CD4-positive, alpha-beta T cell treated with Interleukin-6 for 4 hours (primary cell): ENCODE results near the gene CEMIP.
A peak's percentile ranks its signal among the peaks of the same experiment; 100 is the strongest.

Experiments used
- DNase-seq: peaks from one replicate; pipeline ENCODE4 v3.0.0-alpha.2; 2020; ENCODE audit warnings: mixed read lengths

The CEMIP gene, protein sequence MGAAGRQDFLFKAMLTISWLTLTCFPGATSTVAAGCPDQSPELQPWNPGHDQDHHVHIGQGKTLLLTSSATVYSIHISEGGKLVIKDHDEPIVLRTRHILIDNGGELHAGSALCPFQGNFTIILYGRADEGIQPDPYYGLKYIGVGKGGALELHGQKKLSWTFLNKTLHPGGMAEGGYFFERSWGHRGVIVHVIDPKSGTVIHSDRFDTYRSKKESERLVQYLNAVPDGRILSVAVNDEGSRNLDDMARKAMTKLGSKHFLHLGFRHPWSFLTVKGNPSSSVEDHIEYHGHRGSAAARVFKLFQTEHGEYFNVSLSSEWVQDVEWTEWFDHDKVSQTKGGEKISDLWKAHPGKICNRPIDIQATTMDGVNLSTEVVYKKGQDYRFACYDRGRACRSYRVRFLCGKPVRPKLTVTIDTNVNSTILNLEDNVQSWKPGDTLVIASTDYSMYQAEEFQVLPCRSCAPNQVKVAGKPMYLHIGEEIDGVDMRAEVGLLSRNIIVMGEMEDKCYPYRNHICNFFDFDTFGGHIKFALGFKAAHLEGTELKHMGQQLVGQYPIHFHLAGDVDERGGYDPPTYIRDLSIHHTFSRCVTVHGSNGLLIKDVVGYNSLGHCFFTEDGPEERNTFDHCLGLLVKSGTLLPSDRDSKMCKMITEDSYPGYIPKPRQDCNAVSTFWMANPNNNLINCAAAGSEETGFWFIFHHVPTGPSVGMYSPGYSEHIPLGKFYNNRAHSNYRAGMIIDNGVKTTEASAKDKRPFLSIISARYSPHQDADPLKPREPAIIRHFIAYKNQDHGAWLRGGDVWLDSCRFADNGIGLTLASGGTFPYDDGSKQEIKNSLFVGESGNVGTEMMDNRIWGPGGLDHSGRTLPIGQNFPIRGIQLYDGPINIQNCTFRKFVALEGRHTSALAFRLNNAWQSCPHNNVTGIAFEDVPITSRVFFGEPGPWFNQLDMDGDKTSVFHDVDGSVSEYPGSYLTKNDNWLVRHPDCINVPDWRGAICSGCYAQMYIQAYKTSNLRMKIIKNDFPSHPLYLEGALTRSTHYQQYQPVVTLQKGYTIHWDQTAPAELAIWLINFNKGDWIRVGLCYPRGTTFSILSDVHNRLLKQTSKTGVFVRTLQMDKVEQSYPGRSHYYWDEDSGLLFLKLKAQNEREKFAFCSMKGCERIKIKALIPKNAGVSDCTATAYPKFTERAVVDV (N-terminal part only)

DNA sequence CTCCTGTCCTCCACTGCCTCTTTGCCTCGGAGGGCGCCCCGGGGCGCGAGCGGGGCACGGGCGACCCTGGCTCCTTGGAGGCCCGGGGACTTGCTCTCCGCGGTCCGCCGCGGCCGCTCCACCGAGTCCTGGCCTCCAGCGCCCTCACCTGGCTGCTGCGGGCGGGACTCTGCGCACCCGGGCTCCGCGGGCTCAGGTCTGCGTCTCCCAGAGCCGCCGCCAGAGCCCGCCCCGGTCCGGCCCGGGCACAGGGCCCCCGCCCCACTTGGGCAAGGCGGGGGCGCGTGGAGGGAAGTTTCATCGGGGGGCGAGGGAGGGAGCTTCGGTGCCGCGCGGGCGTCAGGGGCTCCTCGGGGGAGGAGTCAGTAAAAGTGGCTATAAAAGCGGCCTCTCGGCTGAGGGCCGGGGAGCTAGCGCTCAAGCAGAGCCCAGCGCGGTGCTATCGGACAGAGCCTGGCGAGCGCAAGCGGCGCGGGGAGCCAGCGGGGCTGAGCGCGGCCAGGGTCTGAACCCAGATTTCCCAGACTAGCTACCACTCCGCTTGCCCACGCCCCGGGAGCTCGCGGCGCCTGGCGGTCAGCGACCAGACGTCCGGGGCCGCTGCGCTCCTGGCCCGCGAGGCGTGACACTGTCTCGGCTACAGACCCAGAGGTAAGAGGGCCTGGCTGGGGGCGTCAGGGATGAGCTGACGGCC is at the start of gene CEMIP:
TSS of gene CEMIP (plus strand) at position 407 of the 694 bp plus-strand sequence. CDS start 94,510 bp downstream, outside the sequence.
- DNase-seq: peak; percentile 19

GRCh38 chr15:80730387-80730786 is 48.8 kb upstream of the CEMIP start:
- no peak for DNase-seq

GRCh38 chr15:80730926-80731325 is 48.2 kb upstream of the CEMIP start:
- DNase-seq: no peak

GRCh38 chr15:80732167-80732566 is 47.0 kb upstream of the CEMIP start:
- no peak for DNase-seq

DNA sequence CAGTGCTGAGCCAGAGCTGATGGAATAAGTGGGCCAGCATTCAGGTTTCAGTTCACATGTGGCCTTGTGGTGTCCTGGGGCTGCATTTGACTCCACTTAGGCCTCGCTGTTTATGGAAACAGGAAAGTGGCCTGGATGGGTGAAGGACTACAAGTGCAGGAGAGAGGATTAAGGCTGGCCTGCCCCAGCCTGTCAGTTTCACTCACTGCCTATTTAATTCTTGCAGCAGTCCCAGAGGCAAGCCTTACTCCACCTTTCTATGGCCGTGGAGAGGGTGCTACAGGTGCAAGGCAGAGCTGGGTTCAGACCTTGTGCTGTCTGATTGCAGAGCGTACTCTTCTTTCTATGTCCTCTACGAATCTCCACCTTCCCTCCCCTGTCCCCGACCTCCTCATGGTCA is 46.4 kb upstream of the CEMIP start:
- DNase-seq: no peak

DNA sequence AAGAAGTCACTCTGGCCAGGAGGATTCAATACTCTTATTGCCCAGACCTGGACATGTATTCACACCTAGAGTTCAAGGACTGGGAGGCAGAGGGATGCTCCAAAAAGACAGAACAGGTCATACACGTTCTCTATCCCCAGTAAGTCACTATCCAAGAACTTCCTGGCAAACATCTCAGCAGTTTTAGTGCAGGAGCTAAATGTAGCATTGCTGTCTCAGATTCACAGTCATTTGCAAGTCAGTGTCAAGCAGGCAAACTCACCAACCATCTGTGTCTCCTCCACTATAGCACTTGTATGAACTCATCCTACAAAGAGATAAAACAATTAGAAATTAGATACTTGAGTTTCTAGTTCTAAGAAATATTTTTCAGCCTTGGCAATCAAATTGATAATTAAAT is 45.7 kb upstream of the CEMIP start:
- no peak for DNase-seq

DNA sequence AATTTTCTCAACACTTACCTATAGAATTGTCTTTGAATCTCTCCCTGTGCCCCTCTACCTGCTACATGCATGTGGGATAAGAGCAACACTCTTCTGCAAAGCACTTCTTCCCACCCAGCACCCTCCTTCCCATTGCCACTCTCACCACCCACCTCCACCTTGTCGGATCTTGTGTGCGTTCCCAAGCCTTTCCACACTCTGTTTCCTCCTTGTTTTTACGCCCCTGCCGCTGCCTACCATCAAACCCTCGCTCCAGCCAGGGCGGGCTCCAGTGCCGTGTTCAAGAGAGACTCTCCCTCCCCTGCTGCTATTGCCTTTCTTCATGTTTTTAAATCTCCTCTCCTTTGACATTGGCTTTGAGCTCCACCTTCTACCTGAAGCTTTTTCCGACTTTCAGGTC is 43.8 kb upstream of the CEMIP start:
- no peak for DNase-seq

- DNase-seq: no peak
Measured at GRCh38 chr15:80736560-80736959, 42.6 kb upstream of the CEMIP start.

DNA sequence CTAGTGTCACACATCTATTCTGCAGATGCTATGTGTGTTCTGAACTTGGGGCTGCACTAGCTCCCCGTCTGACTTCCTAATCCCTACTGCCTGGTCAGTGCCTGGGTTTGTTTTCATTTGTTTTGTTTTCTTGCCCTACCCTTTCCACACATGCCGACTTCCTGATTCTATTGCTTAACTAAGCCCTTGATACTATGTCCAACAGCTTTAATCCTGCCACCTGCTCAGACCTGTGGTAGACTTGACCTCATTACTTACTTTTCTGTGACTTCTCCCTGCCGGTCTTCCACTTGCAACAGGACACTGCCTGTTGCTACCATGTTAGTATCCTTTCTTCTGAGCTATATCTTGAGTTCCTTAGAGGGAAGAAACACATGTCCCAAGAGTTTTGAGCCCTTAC is 39.3 kb upstream of the CEMIP start:
- no peak for DNase-seq

- no peak for DNase-seq
Measured at GRCh38 chr15:80742081-80742480, 37.1 kb upstream of the CEMIP start.

GRCh38 chr15:80743189-80743833 is 35.9 kb upstream of the CEMIP start:
- no peak for DNase-seq

GRCh38 chr15:80744415-80744814 is 34.8 kb upstream of the CEMIP start:
- no peak for DNase-seq

DNA sequence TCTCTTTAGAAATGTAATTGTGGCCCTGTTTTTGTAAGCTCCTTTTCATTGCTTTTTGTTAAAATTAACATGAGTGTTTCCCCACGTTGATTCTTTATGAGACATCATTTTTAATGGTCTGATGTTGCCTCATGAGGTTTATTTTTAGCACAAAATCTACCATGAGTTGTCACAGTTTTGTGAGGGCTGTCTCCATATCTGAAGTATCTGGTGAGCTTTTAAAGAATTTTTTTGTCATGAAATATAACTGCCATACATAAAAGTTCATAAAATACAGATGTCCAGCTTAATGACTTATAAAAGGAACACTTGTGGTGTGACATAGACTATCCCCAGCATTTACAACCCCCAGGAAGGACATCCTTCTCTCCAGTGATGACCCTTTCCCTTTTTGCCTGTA is 34.3 kb upstream of the CEMIP start:
- no peak for DNase-seq

GRCh38 chr15:80745888-80746287 is 33.3 kb upstream of the CEMIP start:
- DNase-seq: no peak

DNA sequence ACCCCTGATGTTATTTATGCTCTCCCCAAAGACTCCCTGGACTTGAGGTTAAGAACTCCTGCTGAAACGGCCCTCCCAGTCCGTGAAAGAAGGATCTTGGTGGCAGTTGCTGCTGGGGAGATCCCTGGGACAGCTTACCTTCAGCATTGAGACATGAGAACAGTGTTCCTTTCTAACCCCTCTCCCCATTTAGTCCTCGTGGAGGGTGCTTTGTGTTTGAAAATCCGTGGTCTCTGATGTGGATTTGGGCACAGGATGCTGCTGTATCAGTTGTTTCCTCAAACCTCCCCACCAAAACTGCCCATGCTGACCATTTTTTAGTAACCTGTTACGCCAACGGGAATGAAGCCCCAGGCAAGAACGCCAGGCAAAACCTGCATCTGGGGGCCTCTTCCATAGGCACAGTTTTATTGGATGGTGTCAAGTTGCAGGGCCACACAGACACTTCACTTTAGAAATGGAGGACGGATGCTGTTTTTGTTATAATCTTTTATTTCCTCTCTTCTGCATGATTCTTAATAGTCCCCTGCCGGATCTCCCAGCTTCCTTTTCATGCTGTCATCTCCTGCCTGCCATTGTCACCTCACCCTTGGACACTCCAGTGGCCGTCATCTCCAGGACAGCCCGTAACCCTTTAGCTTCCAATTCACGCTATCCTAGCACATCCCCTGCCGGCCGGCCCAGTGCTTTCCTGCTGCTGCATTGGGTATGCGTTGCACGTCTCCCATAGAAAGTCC is 31.7 kb upstream of the CEMIP start:
- DNase-seq: no peak

GRCh38 chr15:80749589-80749988 is 29.6 kb upstream of the CEMIP start:
- no peak for DNase-seq

- no peak for DNase-seq
Measured at GRCh38 chr15:80750575-80750974, 28.6 kb upstream of the CEMIP start.

GRCh38 chr15:80752204-80752603 is 27.0 kb upstream of the CEMIP start:
- no peak for DNase-seq

DNA sequence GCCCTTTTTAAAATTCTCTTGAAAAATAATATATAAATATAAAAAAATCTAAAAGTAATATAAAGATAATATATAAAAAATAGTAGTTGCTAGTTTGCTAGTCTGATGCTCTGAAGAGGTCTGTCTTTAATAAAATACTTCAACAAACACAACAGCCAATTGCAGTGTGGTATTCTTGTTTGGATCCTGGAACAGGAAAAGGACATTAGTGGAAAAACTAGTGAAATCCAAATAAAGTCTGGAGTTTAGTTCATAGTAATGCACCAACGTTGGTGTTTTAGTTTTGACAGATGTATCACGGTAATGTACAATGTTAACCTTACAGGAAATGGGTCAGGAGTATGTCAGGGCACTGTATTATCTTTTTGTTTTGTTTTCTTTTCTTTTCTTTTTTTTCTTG is 26.0 kb upstream of the CEMIP start:
- DNase-seq: no peak

DNA sequence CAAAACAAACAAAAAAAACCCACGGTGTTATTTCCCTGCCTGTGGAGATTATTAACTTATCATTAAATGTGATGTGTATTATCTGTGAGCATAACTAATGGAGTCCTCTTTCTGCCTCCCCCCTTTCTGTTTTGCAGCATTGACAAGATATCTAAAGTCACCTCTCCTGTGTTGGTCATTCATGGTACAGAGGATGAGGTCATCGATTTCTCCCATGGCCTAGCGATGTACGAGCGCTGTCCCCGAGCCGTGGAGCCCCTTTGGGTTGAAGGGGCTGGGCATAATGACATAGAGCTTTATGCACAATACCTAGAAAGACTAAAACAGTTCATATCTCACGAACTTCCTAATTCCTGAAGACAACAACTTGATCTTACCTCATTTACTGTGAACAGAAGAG is 25.2 kb upstream of the CEMIP start:
- DNase-seq: no peak

DNA sequence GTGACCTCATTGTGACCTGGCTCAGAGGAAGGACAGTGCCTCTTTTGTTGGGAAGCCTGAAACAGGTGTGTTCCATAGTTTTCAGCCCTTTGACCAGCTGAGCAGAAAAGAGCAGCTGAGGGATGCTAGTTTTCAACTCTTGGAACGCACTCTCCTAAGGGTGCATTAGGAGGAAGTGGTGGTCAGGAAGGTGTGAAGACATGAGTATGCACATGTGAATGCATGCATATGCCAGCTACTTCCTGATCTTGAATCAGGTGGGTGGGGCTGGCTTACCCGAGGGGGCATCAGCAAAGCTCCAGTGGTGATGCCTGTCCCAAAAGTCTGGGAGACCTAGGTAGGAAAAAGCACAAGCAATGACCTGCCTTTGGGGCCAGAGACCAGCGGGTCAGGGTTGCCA is 23.3 kb upstream of the CEMIP start:
- no peak for DNase-seq
